HEK293 (cell line): Measurements from ENCODE around the gene ACTN4.

ENCODE experiments used
- MEIS1 ChIP-seq: sonication (generic); formaldehyde crosslinking; IDR thresholded peaks from 2 replicates; pipeline ENCODE4 v1.8.1; 2022; ENCODE audit warnings: missing genetic modification reagents, mild to moderate bottlenecking, borderline replicate concordance
- SP7 ChIP-seq: fragments of 450-650 bp; formaldehyde crosslinking; IDR thresholded peaks from 2 replicates; pipeline ENCODE4 v1.5.1; 2016; ENCODE audit warnings: missing biosample characterization, missing genetic modification characterization
- ZBTB20 ChIP-seq: fragments of 450-650 bp; formaldehyde crosslinking; IDR thresholded peaks from 2 replicates; pipeline ENCODE4 v1.5.1; 2016; ENCODE audit warnings: missing biosample characterization, missing genetic modification characterization
- ZFP69B ChIP-seq: fragments of 450-650 bp; formaldehyde crosslinking; IDR thresholded peaks from 2 replicates; pipeline ENCODE4 v1.5.1; 2016; ENCODE audit warnings: missing biosample characterization, missing genetic modification characterization
- ZIC2 ChIP-seq: fragments of 450-650 bp; formaldehyde crosslinking; IDR thresholded peaks from 2 replicates; pipeline ENCODE4 v1.5.1; 2016; ENCODE audit warnings: missing biosample characterization, missing genetic modification characterization
- ZNF114 ChIP-seq: fragments of 450-650 bp; formaldehyde crosslinking; IDR thresholded peaks from 2 replicates; pipeline ENCODE4 v1.5.0; 2017; ENCODE audit warnings: missing biosample characterization, missing genetic modification characterization
- ZNF146 ChIP-seq: fragments of 450-650 bp; formaldehyde crosslinking; IDR thresholded peaks from 2 replicates; pipeline ENCODE4 v1.5.1; 2016; ENCODE audit warnings: missing biosample characterization, missing genetic modification characterization
- ZNF214 ChIP-seq: fragments of 450-650 bp; formaldehyde crosslinking; IDR thresholded peaks from 2 replicates; pipeline ENCODE4 v1.5.1; 2017; ENCODE audit warnings: missing biosample characterization, mild to moderate bottlenecking, missing genetic modification characterization, borderline replicate concordance
- ZNF391 ChIP-seq: fragments of 450-650 bp; formaldehyde crosslinking; IDR thresholded peaks from 2 replicates; pipeline ENCODE4 v1.5.1; 2016; ENCODE audit warnings: low read depth, missing biosample characterization, missing genetic modification characterization, borderline replicate concordance
- ZNF585B ChIP-seq: fragments of 450-650 bp; formaldehyde crosslinking; IDR thresholded peaks from 2 replicates; pipeline ENCODE4 v1.5.1; 2016; ENCODE audit warnings: missing biosample characterization, missing genetic modification characterization
- ZNF596 ChIP-seq: fragments of 450-650 bp; IDR thresholded peaks from 2 replicates; pipeline ENCODE4 v1.5.0; 2018; ENCODE audit warnings: missing biosample characterization, mild to moderate bottlenecking, missing genetic modification characterization, moderate library complexity
- ZNF660 ChIP-seq: fragments of 450-650 bp; IDR thresholded peaks from 2 replicates; pipeline ENCODE4 v1.5.1; 2018; ENCODE audit warnings: missing biosample characterization, mild to moderate bottlenecking, missing genetic modification characterization
- ZNF785 ChIP-seq: fragments of 450-650 bp; formaldehyde crosslinking; IDR thresholded peaks from 2 replicates; pipeline ENCODE4 v1.5.1; 2016; ENCODE audit warnings: missing biosample characterization, missing genetic modification characterization
- ZXDB ChIP-seq: fragments of 450-650 bp; formaldehyde crosslinking; IDR thresholded peaks from 2 replicates; pipeline ENCODE4 v1.5.1; 2016; ENCODE audit warnings: missing biosample characterization, missing genetic modification characterization
- TF ChIP-seq, protein P1 (sequence below): IDR thresholded peaks from 2 replicates; pipeline ENCODE4 v1.6.1; 2011; ENCODE audit warnings: mild to moderate bottlenecking, low read depth, low read length, borderline replicate concordance
- TF ChIP-seq, protein P2 (sequence below): fragments of 450-650 bp; formaldehyde crosslinking; IDR thresholded peaks from 2 replicates; pipeline ENCODE4 v1.5.1; 2016; ENCODE audit warnings: missing biosample characterization, missing genetic modification characterization
- TF ChIP-seq, protein P3 (sequence below): fragments of 450-650 bp; formaldehyde crosslinking; IDR thresholded peaks from 2 replicates; pipeline ENCODE4 v1.5.1; 2016; ENCODE audit warnings: missing biosample characterization, missing genetic modification characterization, borderline replicate concordance
- TF ChIP-seq, protein P4 (sequence below): fragments of 450-650 bp; formaldehyde crosslinking; IDR thresholded peaks from 2 replicates; pipeline ENCODE4 v1.5.1; 2016; ENCODE audit warnings: missing biosample characterization, missing genetic modification characterization, borderline replicate concordance
- TF ChIP-seq, protein P5 (sequence below): fragments of 450-650 bp; formaldehyde crosslinking; IDR thresholded peaks from 2 replicates; pipeline ENCODE4 v1.5.1; 2016; ENCODE audit warnings: missing biosample characterization, missing genetic modification characterization, borderline replicate concordance
- TF ChIP-seq, protein P6 (sequence below): fragments of 450-650 bp; formaldehyde crosslinking; IDR thresholded peaks from 2 replicates; pipeline ENCODE4 v1.5.1; 2016; ENCODE audit warnings: missing biosample characterization, missing genetic modification characterization

Gene ACTN4

DNA sequence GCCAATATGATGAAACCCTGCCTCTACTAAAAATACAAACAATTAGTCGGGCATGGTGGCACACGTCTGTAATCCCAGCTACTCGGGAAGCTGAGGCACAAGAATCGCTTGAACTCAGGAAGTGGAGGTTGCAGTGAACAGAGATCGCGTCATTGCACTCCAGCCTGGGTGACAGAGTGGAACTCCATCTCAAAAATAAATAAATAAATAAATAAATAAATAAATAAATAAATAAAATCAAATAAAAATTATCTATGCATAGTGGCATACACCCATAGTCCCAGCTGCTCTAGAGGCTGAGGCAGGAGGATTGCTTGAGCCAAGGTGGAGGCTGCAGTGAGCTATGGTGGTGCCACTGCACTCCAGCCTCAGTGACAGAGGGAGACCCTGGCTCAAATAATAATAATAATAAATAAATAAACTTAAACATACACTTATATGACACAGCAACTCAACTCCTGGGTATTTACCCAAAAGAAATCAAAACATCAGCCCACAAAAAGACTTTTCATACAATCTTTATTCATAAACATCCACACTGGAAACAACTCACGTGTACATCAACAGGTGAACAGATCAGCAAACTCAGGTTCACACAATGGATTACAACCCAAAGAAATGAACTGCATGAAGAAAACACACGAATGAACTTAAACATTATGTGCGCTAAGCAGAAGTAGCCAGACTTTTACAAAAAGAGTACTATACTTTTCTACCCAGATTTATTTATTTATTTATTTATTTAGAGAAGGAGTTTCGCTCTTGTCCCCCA, 119.0 kb downstream of the ACTN4 start (continued):
- TF ChIP-seq, protein P1, sequence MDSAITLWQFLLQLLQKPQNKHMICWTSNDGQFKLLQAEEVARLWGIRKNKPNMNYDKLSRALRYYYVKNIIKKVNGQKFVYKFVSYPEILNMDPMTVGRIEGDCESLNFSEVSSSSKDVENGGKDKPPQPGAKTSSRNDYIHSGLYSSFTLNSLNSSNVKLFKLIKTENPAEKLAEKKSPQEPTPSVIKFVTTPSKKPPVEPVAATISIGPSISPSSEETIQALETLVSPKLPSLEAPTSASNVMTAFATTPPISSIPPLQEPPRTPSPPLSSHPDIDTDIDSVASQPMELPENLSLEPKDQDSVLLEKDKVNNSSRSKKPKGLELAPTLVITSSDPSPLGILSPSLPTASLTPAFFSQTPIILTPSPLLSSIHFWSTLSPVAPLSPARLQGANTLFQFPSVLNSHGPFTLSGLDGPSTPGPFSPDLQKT: no peak
- TF ChIP-seq, protein P2, sequence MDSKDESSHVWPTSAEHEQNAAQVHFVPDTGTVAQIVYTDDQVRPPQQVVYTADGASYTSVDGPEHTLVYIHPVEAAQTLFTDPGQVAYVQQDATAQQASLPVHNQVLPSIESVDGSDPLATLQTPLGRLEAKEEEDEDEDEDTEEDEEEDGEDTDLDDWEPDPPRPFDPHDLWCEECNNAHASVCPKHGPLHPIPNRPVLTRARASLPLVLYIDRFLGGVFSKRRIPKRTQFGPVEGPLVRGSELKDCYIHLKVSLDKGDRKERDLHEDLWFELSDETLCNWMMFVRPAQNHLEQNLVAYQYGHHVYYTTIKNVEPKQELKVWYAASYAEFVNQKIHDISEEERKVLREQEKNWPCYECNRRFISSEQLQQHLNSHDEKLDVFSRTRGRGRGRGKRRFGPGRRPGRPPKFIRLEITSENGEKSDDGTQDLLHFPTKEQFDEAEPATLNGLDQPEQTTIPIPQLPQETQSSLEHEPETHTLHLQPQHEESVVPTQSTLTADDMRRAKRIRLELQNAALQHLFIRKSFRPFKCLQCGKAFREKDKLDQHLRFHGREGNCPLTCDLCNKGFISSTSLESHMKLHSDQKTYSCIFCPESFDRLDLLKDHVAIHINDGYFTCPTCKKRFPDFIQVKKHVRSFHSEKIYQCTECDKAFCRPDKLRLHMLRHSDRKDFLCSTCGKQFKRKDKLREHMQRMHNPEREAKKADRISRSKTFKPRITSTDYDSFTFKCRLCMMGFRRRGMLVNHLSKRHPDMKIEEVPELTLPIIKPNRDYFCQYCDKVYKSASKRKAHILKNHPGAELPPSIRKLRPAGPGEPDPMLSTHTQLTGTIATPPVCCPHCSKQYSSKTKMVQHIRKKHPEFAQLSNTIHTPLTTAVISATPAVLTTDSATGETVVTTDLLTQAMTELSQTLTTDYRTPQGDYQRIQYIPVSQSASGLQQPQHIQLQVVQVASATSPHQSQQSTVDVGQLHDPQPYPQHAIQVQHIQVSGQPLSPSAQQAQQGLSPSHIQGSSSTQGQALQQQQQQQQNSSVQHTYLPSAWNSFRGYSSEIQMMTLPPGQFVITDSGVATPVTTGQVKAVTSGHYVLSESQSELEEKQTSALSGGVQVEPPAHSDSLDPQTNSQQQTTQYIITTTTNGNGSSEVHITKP: no peak
- TF ChIP-seq, protein P3, sequence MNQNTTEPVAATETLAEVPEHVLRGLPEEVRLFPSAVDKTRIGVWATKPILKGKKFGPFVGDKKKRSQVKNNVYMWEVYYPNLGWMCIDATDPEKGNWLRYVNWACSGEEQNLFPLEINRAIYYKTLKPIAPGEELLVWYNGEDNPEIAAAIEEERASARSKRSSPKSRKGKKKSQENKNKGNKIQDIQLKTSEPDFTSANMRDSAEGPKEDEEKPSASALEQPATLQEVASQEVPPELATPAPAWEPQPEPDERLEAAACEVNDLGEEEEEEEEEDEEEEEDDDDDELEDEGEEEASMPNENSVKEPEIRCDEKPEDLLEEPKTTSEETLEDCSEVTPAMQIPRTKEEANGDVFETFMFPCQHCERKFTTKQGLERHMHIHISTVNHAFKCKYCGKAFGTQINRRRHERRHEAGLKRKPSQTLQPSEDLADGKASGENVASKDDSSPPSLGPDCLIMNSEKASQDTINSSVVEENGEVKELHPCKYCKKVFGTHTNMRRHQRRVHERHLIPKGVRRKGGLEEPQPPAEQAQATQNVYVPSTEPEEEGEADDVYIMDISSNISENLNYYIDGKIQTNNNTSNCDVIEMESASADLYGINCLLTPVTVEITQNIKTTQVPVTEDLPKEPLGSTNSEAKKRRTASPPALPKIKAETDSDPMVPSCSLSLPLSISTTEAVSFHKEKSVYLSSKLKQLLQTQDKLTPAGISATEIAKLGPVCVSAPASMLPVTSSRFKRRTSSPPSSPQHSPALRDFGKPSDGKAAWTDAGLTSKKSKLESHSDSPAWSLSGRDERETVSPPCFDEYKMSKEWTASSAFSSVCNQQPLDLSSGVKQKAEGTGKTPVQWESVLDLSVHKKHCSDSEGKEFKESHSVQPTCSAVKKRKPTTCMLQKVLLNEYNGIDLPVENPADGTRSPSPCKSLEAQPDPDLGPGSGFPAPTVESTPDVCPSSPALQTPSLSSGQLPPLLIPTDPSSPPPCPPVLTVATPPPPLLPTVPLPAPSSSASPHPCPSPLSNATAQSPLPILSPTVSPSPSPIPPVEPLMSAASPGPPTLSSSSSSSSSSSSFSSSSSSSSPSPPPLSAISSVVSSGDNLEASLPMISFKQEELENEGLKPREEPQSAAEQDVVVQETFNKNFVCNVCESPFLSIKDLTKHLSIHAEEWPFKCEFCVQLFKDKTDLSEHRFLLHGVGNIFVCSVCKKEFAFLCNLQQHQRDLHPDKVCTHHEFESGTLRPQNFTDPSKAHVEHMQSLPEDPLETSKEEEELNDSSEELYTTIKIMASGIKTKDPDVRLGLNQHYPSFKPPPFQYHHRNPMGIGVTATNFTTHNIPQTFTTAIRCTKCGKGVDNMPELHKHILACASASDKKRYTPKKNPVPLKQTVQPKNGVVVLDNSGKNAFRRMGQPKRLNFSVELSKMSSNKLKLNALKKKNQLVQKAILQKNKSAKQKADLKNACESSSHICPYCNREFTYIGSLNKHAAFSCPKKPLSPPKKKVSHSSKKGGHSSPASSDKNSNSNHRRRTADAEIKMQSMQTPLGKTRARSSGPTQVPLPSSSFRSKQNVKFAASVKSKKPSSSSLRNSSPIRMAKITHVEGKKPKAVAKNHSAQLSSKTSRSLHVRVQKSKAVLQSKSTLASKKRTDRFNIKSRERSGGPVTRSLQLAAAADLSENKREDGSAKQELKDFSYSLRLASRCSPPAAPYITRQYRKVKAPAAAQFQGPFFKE: no peak
- TF ChIP-seq MEIS1: no peak
- no peak for TF ChIP-seq ZNF585B (tag by site-specific recombination)
- TF ChIP-seq ZXDB (tag by site-specific recombination): peak; percentile 83
- no peak for TF ChIP-seq ZNF785 (tag by site-specific recombination)
- TF ChIP-seq ZNF114 (tag by site-specific recombination): no peak
- TF ChIP-seq ZBTB20 (tag by site-specific recombination): no peak
- TF ChIP-seq, protein P4, sequence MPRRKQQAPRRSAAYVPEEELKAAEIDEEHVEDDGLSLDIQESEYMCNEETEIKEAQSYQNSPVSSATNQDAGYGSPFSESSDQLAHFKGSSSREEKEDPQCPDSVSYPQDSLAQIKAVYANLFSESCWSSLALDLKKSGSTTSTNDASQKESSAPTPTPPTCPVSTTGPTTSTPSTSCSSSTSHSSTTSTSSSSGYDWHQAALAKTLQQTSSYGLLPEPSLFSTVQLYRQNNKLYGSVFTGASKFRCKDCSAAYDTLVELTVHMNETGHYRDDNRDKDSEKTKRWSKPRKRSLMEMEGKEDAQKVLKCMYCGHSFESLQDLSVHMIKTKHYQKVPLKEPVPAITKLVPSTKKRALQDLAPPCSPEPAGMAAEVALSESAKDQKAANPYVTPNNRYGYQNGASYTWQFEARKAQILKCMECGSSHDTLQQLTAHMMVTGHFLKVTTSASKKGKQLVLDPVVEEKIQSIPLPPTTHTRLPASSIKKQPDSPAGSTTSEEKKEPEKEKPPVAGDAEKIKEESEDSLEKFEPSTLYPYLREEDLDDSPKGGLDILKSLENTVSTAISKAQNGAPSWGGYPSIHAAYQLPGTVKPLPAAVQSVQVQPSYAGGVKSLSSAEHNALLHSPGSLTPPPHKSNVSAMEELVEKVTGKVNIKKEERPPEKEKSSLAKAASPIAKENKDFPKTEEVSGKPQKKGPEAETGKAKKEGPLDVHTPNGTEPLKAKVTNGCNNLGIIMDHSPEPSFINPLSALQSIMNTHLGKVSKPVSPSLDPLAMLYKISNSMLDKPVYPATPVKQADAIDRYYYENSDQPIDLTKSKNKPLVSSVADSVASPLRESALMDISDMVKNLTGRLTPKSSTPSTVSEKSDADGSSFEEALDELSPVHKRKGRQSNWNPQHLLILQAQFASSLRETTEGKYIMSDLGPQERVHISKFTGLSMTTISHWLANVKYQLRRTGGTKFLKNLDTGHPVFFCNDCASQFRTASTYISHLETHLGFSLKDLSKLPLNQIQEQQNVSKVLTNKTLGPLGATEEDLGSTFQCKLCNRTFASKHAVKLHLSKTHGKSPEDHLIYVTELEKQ: no peak; the same call in 1 of the 2 replicates
- TF ChIP-seq ZNF596 (tag by site-specific recombination): no peak
- no peak for TF ChIP-seq ZIC2 (tag by site-specific recombination)
- no peak for TF ChIP-seq ZFP69B (tag by site-specific recombination)
- peak; percentile 19; the same call in 1 of the 2 replicates for TF ChIP-seq ZNF214
- TF ChIP-seq, protein P5, sequence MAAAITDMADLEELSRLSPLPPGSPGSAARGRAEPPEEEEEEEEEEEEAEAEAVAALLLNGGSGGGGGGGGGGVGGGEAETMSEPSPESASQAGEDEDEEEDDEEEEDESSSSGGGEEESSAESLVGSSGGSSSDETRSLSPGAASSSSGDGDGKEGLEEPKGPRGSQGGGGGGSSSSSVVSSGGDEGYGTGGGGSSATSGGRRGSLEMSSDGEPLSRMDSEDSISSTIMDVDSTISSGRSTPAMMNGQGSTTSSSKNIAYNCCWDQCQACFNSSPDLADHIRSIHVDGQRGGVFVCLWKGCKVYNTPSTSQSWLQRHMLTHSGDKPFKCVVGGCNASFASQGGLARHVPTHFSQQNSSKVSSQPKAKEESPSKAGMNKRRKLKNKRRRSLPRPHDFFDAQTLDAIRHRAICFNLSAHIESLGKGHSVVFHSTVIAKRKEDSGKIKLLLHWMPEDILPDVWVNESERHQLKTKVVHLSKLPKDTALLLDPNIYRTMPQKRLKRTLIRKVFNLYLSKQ (tag by site-specific recombination): no peak
- no peak for TF ChIP-seq SP7
- TF ChIP-seq ZNF146: no peak
- TF ChIP-seq, protein P6, sequence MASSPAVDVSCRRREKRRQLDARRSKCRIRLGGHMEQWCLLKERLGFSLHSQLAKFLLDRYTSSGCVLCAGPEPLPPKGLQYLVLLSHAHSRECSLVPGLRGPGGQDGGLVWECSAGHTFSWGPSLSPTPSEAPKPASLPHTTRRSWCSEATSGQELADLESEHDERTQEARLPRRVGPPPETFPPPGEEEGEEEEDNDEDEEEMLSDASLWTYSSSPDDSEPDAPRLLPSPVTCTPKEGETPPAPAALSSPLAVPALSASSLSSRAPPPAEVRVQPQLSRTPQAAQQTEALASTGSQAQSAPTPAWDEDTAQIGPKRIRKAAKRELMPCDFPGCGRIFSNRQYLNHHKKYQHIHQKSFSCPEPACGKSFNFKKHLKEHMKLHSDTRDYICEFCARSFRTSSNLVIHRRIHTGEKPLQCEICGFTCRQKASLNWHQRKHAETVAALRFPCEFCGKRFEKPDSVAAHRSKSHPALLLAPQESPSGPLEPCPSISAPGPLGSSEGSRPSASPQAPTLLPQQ (tag by site-specific recombination): no peak
- TF ChIP-seq ZNF660 (tag by site-specific recombination): no peak
- no peak for TF ChIP-seq ZNF391 (tag by site-specific recombination)
